GM20000 (cell line): ENCODE results near the gene GID4.

Source experiments
- DNase-seq: peaks from one replicate; pipeline ENCODE4 v3.0.0; 2012; ENCODE audit warnings: low spot score
- TF ChIP-seq, protein P1 (sequence below): IDR thresholded peaks from 2 replicates; pipeline ENCODE4 v1.5.1; 2012; ENCODE audit warnings: mild to moderate bottlenecking, control low read depth; ENCODE audit errors: extremely low read depth, missing control alignments

Gene GID4

GRCh38 chr17:18109935-18110485, 70.8 kb downstream of the GID4 start:
- no peak for DNase-seq
- TF ChIP-seq, protein P1, sequence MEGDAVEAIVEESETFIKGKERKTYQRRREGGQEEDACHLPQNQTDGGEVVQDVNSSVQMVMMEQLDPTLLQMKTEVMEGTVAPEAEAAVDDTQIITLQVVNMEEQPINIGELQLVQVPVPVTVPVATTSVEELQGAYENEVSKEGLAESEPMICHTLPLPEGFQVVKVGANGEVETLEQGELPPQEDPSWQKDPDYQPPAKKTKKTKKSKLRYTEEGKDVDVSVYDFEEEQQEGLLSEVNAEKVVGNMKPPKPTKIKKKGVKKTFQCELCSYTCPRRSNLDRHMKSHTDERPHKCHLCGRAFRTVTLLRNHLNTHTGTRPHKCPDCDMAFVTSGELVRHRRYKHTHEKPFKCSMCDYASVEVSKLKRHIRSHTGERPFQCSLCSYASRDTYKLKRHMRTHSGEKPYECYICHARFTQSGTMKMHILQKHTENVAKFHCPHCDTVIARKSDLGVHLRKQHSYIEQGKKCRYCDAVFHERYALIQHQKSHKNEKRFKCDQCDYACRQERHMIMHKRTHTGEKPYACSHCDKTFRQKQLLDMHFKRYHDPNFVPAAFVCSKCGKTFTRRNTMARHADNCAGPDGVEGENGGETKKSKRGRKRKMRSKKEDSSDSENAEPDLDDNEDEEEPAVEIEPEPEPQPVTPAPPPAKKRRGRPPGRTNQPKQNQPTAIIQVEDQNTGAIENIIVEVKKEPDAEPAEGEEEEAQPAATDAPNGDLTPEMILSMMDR, result no peak

- DNase-seq, result no peak
- TF ChIP-seq, protein P1, result no peak
Observed at GRCh38 chr17:18110636-18111145, 71.5 kb downstream of the GID4 start.

DNA sequence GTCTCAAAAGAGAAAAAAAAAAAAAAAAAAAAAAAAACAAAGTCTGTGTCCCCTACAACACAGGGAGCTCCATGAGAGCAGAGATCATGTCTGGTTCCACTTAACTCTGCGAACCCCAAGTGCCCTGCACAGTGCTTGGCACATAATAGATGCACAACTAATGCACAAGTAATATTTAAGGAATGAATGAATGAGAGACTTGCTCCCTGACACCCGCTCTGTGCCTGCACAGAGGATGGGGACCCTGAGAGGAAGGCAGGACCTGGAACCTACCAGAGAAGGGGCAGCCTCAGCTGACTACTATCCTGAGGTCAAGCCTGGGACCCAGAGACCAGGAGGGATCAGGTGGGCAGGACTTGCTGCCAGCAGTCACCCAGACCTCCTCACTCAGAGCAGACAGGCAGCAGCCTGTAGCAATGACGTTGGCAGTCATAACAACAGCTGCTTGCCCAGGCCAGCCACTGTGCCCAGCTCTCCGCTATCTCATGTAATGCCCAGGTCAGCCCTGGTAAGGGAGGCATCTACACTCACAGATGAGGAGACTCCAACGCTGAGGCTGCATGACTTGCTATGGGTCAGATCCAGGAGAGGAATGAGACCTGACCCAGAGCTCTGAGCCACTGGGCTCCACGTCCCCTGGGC, 72.2 kb downstream of the GID4 start:
- TF ChIP-seq, protein P1, result no peak

GRCh38 chr17:18115517-18115916, 76.3 kb downstream of the GID4 start:
- DNase-seq, result no peak
- TF ChIP-seq, protein P1, result no peak

More for the DNA sequence above, 72.2 kb downstream of the GID4 start:
- DNase-seq, result no peak

- TF ChIP-seq, protein P1, result no peak
- no peak for DNase-seq
Observed at GRCh38 chr17:18116078-18116477, 76.9 kb downstream of the GID4 start.

DNA sequence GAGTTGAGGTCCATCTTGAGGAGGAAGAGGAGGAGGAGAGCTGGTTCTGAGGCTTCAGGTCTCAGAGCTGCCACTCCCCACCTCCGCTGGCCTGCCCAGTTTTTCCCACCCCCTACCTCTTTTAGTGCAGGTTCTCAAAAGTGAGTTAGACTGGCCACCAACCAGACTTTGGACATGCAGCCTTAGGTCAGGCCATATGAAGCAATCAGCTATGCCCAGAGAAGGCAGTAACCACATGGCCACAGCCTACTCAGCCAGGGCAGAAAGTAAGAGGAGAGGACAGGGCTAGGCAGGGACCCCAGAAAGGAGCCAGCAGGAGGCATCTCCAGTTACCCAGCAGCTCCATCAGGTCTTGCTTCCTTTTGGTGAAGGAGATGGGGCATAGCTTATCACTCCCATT, 78.3 kb downstream of the GID4 start:
- TF ChIP-seq, protein P1, result no peak
- DNase-seq, result no peak
